ENCODE data around the gene PHF24. TPM values are rescaled to one million over a fixed set of nuclear protein-coding genes. Genes with fewer than 3 reads are reported as not detected.

PHF24 gene
- total RNA-seq, 1 experiment from 2014 or later, result not detected

GRCh38 chr9:34985311-34985899 lies 27.3 kb downstream of the PHF24 start:
- Histone ChIP-seq H3K36me3 (ENCODE audit: control insufficient read depth, insufficient read depth, low read length) (no peaks in the 10 kb centered on the region), H3K9me3 (no peaks in the 10 kb centered on the region), H3K4me3 (ENCODE audit: low read depth, low read length) (no peak overlapping the region), H3K27me3 (replicated peaks; ENCODE audit: control insufficient read depth, insufficient read depth, low read length) (no peaks in the 10 kb centered on the region; the same call in 1 of the 2 replicates), H3K4me1 (peaks cover 2% of the 10 kb centered on the region; the same call in 1 of the 2 replicates)
- H3K27me3 Mint-ChIP-seq (ENCODE audit: insufficient read depth, unreplicated experiment), result peaks cover 12% of the 10 kb centered on the region
- peak; percentile 76 to 83 for TF ChIP-seq CTCF (IDR thresholded peaks at IDR 0.05; ENCODE audit: insufficient read depth in 1 of 2, low read depth in 1 of 2, low read length in 1 of 2, severe bottlenecking in 1 of 2, unreplicated experiment in 1 of 2)
- H3K36me3 Mint-ChIP-seq (ENCODE audit: insufficient read depth, unreplicated experiment), result peaks cover 9% of the 10 kb centered on the region
- H3K4me3 Mint-ChIP-seq (ENCODE audit: unreplicated experiment), result no peak overlapping the region
- BruUV-seq (replicated peaks), result no TSS peak
- peaks cover 6% of the 10 kb centered on the region for H3K4me1 Mint-ChIP-seq (ENCODE audit: low read depth, unreplicated experiment)
- ChIA-PET CTCF (interaction anchor here (0.6 to 2.9 kb wide), 7 partner anchors 9 to 273 kb away, joined by 3 to 91 read pairs (median 4); no protein-coding TSS in a partner anchor), POLR2A (no interaction called here)
- DNase-seq, result peak; percentile 75
- H3K27ac Mint-ChIP-seq (ENCODE audit: unreplicated experiment), result no peak overlapping the region
- no peaks in the 10 kb centered on the region for H3K9me3 Mint-ChIP-seq (ENCODE audit: unreplicated experiment)
- intact Hi-C loops (cut with micrococcal nuclease; ENCODE audit: unreplicated experiment), result loop anchor here (1.0 to 5.0 kb wide), 3 partner anchors 42 to 228 kb away; no protein-coding TSS in a partner anchor

- intact Hi-C loops (cut with micrococcal nuclease; ENCODE audit: unreplicated experiment), result loop anchor here (5.0 kb wide), 2 partner anchors 41 to 229 kb away; no protein-coding TSS in a partner anchor
- POLR2A ChIA-PET, result no interaction called here
Observed at GRCh38 chr9:34986540-34987047, 28.5 kb downstream of the PHF24 start.

More at GRCh38 chr9:34986540-34987047, 28.5 kb downstream of the PHF24 start:
- Histone ChIP-seq H3K9me3 (no peaks in the 10 kb centered on the region), H3K36me3 (ENCODE audit: control insufficient read depth, insufficient read depth, low read length) (no peaks in the 10 kb centered on the region), H3K27me3 (replicated peaks; ENCODE audit: control insufficient read depth, insufficient read depth, low read length) (no peaks in the 10 kb centered on the region; the same call in 1 of the 2 replicates), H3K4me1 (peaks cover 5% of the 10 kb centered on the region; the same call in 1 of the 2 replicates), H3K4me3 (ENCODE audit: low read depth, low read length) (no peak overlapping the region)
- CTCF ChIA-PET, result interaction anchor here (0.6 kb wide), 1 partner anchor 87 kb away, joined by 3 read pairs; no protein-coding TSS in a partner anchor
- H3K27me3 Mint-ChIP-seq (ENCODE audit: insufficient read depth, unreplicated experiment), result peaks cover 12% of the 10 kb centered on the region
- peaks cover 6% of the 10 kb centered on the region for H3K4me1 Mint-ChIP-seq (ENCODE audit: low read depth, unreplicated experiment)
- no peaks in the 10 kb centered on the region for H3K9me3 Mint-ChIP-seq (ENCODE audit: unreplicated experiment)
- no peak overlapping the region for H3K4me3 Mint-ChIP-seq (ENCODE audit: unreplicated experiment)
- H3K36me3 Mint-ChIP-seq (ENCODE audit: insufficient read depth, unreplicated experiment), result peaks cover 9% of the 10 kb centered on the region
- DNase-seq, result no peak
- H3K27ac Mint-ChIP-seq (ENCODE audit: unreplicated experiment), result no peak overlapping the region
- no peak for TF ChIP-seq CTCF (IDR thresholded peaks at IDR 0.05; ENCODE audit: insufficient read depth in 1 of 2, low read depth in 1 of 2, low read length in 1 of 2, severe bottlenecking in 1 of 2, unreplicated experiment in 1 of 2)
- no TSS peak for BruUV-seq (replicated peaks)

All from Caco-2 (cell line).